Activated CD8-positive, alpha-beta memory T cell treated with anti-CD3 and anti-CD28 coated beads, Interleukin-2, amount 10 ng/mL, durations not matched to agents 7 days and 5 days (primary cell): Measurements from ENCODE around the gene FNBP1L. TPM values are rescaled to one million over a fixed set of nuclear protein-coding genes. Genes with fewer than 3 reads are reported as not detected.

ENCODE experiments used
- ATAC-seq: fragments of 150-1000 bp; cut with Tn5 transposase; one replicate; pipeline ENCODE4 v1.10.0; 2021; ENCODE audit warnings: moderate library complexity
- CTCF ChIA-PET: fragments of 350-600 bp; sonication (Branson Sonifier 250); formaldehyde crosslinking; loops from one replicate; lab custom pipeline; 2021; ENCODE audit warnings: antibody characterized with exemption; lab: Charles Lee
- DNase-seq: peaks from one replicate; pipeline ENCODE4 v3.0.0-alpha.2; 2020
- H3K27ac Mint-ChIP-seq: one replicate; pipeline ENCODE4 v1.8.0; 2021; ENCODE audit warnings: mild to moderate bottlenecking, mixed read lengths
- H3K27me3 Mint-ChIP-seq: one replicate; pipeline ENCODE4 v1.8.0; 2021; ENCODE audit warnings: mixed read lengths
- H3K36me3 Mint-ChIP-seq: one replicate; pipeline ENCODE4 v1.8.0; 2021; ENCODE audit warnings: mild to moderate bottlenecking, mixed read lengths
- H3K4me1 Mint-ChIP-seq: one replicate; pipeline ENCODE4 v1.8.0; 2021; ENCODE audit warnings: mixed read lengths
- H3K4me3 Mint-ChIP-seq: one replicate; pipeline ENCODE4 v1.8.0; 2021; ENCODE audit warnings: mild to moderate bottlenecking, moderate library complexity, mixed read lengths
- H3K9me3 Mint-ChIP-seq: one replicate; pipeline ENCODE4 v1.8.0; 2022; ENCODE audit warnings: low read depth, mixed read lengths
- total RNA-seq, 2 experiments: library from RNA; stranded (reverse); gene quantifications; one replicate each; pipeline ENCODE4 v1.2.3, GENCODE V29; 2021

The FNBP1L gene
- total RNA-seq, 2 experiments from 2014 or later, result 0.12 to 0.42 TPM

DNA sequence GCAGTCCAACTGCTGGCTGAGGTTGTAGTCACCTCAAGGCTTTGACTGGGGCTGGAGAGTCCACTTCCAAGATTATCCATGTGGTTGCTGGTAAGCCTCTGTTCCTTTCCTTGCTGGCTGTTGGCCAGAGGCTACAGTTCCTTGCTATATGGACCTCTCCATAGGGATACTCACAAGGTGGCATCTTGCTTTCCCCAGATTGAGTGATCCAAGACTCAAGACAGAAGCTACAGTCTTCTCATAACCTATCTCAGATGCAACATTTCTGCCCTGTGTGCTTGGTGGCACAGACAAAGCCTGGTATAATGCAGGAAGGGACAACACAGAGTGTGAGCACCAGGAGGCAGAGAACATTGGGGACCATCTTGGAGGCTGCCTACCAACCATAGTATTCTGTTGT, 111.8 kb downstream of the FNBP1L start:
- no peak overlapping the region for H3K27ac Mint-ChIP-seq
- CTCF ChIA-PET, result no interaction called here
- no peaks in the 10 kb centered on the region for H3K36me3 Mint-ChIP-seq
- no peak for DNase-seq
- no peaks in the 10 kb centered on the region for H3K9me3 Mint-ChIP-seq
- peaks cover 12% of the 10 kb centered on the region for H3K27me3 Mint-ChIP-seq
- ATAC-seq, result no peak
- H3K4me3 Mint-ChIP-seq, result no peak overlapping the region
- peaks cover 7% of the 10 kb centered on the region for H3K4me1 Mint-ChIP-seq

DNA sequence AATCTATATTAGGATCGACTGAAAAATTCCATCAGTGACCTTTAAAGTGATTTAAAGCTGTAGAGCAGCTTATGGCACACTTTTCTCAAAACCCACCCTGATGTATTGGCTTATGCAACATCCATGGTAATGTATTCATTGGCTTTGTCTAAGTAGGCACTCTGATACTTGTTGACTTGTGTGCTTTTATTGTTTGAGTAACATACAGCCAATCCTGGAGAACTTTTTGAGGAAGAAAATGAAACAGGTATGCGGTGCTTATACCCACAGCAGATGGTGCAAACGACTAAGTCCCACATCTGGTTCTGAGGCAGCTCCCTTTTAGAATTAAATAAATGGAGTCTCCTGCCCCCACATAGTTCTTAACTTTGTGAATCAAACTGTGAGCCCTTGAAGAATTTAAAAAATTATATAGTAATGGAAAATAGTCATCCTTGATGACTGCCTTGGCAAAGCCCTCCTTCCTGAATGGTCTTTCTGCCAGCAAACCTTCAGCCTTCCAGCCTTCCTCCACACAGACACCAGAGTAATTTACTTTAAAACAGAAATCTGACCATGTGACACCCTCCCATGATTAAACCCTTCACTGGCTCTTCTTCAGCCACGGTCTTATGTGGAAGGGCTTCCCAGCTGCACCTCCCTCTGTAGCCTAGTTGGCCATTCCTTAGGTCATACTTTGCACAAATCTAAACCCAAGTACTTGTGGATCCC, 117.7 kb downstream of the FNBP1L start:
- H3K27me3 Mint-ChIP-seq, result no peaks in the 10 kb centered on the region
- CTCF ChIA-PET, result no interaction called here
- no peak for DNase-seq
- H3K9me3 Mint-ChIP-seq, result no peaks in the 10 kb centered on the region
- H3K36me3 Mint-ChIP-seq, result no peaks in the 10 kb centered on the region
- ATAC-seq, result no peak
- peaks cover 2% of the 10 kb centered on the region for H3K4me1 Mint-ChIP-seq
- no peak overlapping the region for H3K27ac Mint-ChIP-seq
- H3K4me3 Mint-ChIP-seq, result no peak overlapping the region

DNA sequence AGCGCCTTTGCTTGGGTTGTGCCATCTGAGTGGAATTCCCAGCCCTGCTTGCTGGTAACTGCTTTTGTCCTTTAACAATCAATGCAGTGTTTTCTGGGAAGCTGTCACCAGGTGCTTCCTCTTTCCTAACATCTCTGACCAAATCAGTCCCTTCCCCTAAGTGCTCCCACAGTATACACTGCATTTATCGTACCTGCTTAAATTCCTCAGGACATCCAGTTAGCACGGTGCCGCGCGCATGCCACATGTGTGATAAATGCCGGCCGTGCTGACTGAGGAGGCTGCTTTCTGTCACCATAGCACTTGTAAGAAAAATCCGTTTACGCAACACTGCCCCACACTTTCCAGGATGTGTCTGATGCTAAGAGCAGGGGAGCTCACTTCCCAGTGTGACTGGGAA, 118.3 kb downstream of the FNBP1L start:
- H3K4me1 Mint-ChIP-seq, result peaks cover 2% of the 10 kb centered on the region
- CTCF ChIA-PET, result no interaction called here
- no peaks in the 10 kb centered on the region for H3K27me3 Mint-ChIP-seq
- DNase-seq (no peak), ATAC-seq (no peak)
- no peaks in the 10 kb centered on the region for H3K9me3 Mint-ChIP-seq
- no peak overlapping the region for H3K4me3 Mint-ChIP-seq
- H3K36me3 Mint-ChIP-seq, result no peaks in the 10 kb centered on the region
- no peak overlapping the region for H3K27ac Mint-ChIP-seq

DNA sequence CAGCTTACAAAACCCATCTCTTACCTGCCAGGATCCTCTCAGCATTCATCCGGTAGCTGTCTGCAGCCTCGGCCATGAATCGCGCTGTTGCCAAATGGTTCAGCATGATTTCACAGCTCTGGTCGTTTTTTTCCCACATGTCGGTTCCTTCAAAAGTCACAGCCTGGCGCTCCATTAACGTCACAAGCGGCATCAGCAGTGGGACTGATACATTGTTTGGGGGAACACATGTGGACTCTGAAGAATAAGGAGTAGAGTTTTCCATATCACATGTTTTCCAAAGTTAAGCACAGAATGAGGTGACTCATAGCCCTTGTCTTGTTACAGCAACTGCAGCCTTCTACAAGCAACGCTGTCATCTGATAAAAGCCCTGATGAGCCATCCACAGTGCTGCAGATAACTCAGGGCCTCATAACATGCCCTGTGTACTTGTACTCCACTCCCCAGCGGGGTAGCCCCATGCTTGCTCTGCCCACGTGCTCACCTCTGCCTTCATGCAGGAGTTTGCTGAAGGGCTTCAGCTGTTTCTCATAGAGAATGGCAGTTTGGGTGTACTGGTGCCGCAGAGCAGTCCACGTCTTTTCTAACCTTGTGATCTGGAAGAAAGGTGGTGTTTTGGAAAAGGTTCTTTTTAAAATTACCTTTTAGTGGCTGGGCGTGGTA, 119.5 kb downstream of the FNBP1L start:
- DNase-seq (no peak), ATAC-seq (no peak)
- no peaks in the 10 kb centered on the region for H3K27me3 Mint-ChIP-seq
- no peaks in the 10 kb centered on the region for H3K36me3 Mint-ChIP-seq
- peaks cover 2% of the 10 kb centered on the region for H3K4me1 Mint-ChIP-seq
- CTCF ChIA-PET, result interaction anchor here (0.9 kb wide), 1 partner anchor 97 kb away, joined by 3 read pairs; no protein-coding TSS in a partner anchor
- no peak overlapping the region for H3K4me3 Mint-ChIP-seq
- H3K9me3 Mint-ChIP-seq, result no peaks in the 10 kb centered on the region
- H3K27ac Mint-ChIP-seq, result no peak overlapping the region

DNA sequence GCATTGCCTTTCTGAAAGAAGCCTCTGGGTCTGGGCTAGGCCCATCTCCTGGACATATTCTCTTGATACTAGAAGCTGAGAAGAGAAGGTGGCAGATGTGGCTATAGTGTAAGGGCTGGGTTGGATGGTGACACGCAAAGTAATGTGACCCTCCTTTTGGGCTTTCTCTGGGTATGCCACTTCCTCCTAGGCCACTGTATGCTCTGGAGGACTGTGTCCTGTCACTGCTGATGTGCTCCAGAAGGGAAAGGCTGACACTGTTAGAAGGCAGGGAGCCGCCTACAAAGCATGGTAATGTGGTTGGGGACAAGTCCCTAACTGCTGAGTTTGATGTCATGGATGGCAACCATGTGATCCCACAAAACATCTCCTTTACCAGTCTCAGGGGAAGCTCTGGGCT, 121.6 kb downstream of the FNBP1L start:
- no peak overlapping the region for H3K4me3 Mint-ChIP-seq
- ATAC-seq (no peak), DNase-seq (no peak)
- H3K9me3 Mint-ChIP-seq, result no peaks in the 10 kb centered on the region
- H3K4me1 Mint-ChIP-seq, result peaks cover under 1% of the 10 kb centered on the region
- H3K27ac Mint-ChIP-seq, result no peak overlapping the region
- CTCF ChIA-PET, result no interaction called here
- H3K36me3 Mint-ChIP-seq, result no peaks in the 10 kb centered on the region
- peaks cover 2% of the 10 kb centered on the region for H3K27me3 Mint-ChIP-seq

DNA sequence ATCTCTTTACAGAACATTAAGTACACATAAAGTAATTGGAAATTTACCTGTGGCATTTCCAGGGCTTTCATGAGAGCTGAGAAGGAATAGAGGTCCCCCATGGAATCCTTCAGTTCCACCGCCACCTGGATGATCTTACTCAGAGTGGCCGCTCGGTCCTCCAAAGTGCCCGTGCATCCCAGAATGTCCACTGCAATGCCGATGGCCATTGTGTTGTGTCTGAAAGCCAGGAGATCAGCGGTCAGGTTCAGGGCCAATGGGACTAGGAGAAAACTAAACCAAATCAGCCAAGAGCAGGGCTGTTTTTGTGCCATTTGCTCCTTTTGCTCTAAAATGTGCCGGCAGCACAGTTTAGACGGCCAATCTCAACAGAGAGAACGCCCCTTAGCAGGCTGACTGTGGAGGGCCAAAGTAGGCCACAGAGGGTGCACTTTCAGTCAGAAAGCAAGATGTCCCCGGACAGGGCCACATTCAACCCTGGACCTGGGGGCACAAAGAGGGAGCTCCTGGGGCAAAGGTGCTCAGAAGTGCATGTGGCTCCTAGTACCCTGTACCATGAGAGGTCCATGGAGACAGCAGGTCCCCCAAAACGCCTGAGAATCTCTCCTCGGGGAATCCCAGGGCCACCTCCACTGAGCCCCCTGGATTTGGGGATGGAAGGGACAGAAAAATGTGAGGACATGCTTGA, 123.8 kb downstream of the FNBP1L start:
- H3K4me1 Mint-ChIP-seq, result no peaks in the 10 kb centered on the region
- H3K9me3 Mint-ChIP-seq, result no peaks in the 10 kb centered on the region
- peaks cover 2% of the 10 kb centered on the region for H3K27me3 Mint-ChIP-seq
- CTCF ChIA-PET, result no interaction called here
- no peaks in the 10 kb centered on the region for H3K36me3 Mint-ChIP-seq
- no peak overlapping the region for H3K4me3 Mint-ChIP-seq
- no peak overlapping the region for H3K27ac Mint-ChIP-seq
- ATAC-seq, result no peak
- DNase-seq, result no peak

DNA sequence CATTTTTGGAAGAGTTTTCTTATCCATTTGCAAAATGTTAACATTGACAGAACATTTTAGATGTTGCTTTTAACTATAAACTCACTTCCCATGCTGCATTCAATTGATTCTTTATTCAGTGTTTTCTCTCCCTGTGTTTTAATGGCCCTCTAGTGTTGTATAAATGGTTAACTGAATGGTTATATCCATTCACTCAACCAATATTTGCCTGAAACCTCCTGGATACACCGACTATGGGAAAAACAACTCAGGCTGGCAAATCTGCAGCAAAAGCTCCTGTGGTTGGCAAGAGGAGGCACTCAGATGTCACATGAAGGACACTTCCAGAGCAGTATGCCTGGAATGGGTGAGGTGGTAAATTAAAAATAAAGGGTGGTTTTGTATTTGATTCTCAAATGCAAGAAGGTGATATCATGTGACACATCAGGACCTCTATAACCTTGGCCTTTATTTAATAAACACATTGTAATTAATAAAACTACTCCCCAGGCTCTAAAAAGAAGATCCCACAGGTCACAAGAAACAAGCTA, 126.1 kb downstream of the FNBP1L start:
- DNase-seq (no peak), ATAC-seq (no peak)
- Mint-ChIP-seq H3K27ac (no peak overlapping the region), H3K4me3 (no peak overlapping the region), H3K9me3 (no peaks in the 10 kb centered on the region), H3K4me1 (no peaks in the 10 kb centered on the region), H3K27me3 (peaks cover 2% of the 10 kb centered on the region), H3K36me3 (no peaks in the 10 kb centered on the region)
- CTCF ChIA-PET, result no interaction called here

DNA sequence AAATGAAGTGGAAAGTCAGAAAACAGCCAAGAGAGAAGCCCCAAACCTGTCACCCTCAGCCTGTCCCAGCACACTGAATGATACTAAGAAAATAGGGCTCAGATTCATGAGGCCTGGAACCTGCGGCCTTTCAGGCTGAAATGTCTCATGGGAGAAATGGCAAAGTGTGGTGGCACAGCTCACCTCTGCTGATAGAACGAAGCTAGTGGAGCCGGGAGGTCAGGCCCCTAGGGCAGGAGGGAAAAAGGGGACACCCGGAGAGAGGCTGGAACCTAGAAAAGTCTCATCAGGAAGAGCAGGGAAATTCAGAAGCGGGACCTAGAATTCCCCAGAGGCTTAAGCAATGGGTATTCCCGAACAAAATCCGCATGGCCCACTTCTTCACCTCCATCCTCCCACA, 126.6 kb downstream of the FNBP1L start:
- Mint-ChIP-seq H3K27me3 (peaks cover 2% of the 10 kb centered on the region), H3K27ac (no peak overlapping the region), H3K9me3 (no peaks in the 10 kb centered on the region), H3K4me3 (no peak overlapping the region), H3K36me3 (no peaks in the 10 kb centered on the region), H3K4me1 (no peaks in the 10 kb centered on the region)
- DNase-seq (no peak), ATAC-seq (no peak)
- CTCF ChIA-PET, result no interaction called here

DNA sequence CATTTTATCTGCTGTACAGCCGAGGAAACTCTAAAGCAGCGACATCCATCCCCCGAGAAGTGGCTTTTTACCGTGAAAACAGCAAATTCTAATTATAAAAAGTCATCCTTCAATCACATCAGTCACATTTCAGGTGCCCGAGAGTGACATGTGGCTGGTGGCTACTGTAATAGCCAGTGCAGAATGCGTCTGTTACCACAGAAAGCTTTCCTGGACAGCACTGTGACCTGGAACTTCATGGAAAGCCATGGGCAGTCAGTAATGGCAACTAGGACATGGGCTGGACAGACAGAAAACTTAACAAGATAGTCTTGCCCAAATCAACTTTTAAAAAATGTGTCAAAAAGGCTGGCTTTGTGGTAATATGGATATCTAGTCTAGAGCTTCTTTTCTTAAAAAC, 127.1 kb downstream of the FNBP1L start:
- peaks cover 2% of the 10 kb centered on the region for H3K27me3 Mint-ChIP-seq
- H3K4me1 Mint-ChIP-seq, result no peaks in the 10 kb centered on the region
- H3K4me3 Mint-ChIP-seq, result no peak overlapping the region
- H3K36me3 Mint-ChIP-seq, result no peaks in the 10 kb centered on the region
- H3K9me3 Mint-ChIP-seq, result no peaks in the 10 kb centered on the region
- CTCF ChIA-PET, result no interaction called here
- no peak for DNase-seq
- no peak overlapping the region for H3K27ac Mint-ChIP-seq
- no peak for ATAC-seq

DNA sequence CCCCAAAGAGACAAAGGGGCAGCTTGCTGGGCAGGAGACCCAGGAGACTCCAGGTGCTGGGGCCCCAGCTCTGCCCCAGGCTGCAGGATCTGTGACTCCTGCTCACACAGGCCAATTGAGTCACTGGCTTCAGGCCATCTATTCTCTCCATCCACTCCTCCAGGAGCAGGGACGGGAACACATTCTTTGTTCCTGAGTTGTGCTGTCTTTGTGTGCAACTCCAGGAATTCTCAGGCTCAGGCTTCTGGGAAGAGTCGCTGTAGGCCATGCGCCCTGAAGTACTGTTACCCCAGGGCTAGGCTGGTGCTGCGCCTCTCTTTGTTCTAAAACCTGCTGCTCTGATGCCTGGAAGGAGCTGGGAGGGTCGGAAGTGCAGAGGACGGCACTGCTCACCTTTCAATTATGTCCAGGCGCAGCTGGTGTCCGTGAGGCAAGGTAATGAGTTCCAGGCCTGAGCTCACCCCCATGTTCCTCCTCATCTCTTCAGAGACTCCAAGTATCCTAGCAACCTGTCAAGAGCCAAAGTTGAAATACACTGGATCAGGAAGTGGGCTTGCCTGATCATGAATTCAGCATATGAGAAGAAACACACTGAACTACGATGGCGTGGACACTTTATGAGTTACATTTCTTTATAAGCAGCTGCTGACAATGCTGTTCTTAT, 127.8 kb downstream of the FNBP1L start:
- no peak overlapping the region for H3K27ac Mint-ChIP-seq
- no peak for ATAC-seq

DNA sequence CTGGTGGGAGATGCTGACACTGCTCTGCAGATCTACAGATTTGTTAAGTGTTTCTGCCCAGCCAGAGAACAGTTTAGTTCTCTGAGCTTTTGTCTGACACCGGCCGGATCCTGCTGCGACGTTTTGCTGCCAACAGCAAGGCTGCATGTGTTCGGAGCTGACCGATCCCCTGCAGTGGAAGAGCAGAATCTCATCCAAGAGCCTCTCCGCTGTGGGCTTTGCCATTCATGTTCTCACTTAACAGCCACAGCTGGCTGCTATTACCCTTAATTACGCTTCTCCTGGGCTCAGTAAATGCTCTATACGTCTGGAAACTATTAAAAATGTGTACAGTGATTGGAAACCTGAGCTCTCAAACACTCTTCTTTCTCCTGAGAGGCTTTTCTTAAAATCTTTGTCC, 128.4 kb downstream of the FNBP1L start:
- Mint-ChIP-seq H3K9me3 (no peaks in the 10 kb centered on the region), H3K4me3 (no peak overlapping the region), H3K27me3 (peaks cover 2% of the 10 kb centered on the region), H3K36me3 (no peaks in the 10 kb centered on the region), H3K27ac (no peak overlapping the region), H3K4me1 (no peaks in the 10 kb centered on the region)
- DNase-seq (no peak), ATAC-seq (no peak)
- CTCF ChIA-PET, result interaction anchor here (0.9 kb wide), 1 partner anchor 270 kb away, joined by 3 read pairs; no protein-coding TSS in a partner anchor

More for the DNA sequence above, 127.8 kb downstream of the FNBP1L start:
- CTCF ChIA-PET, result interaction anchor here (0.9 kb wide), 1 partner anchor 270 kb away, joined by 3 read pairs; no protein-coding TSS in a partner anchor
- Mint-ChIP-seq H3K4me1 (no peaks in the 10 kb centered on the region), H3K27me3 (peaks cover 2% of the 10 kb centered on the region), H3K9me3 (no peaks in the 10 kb centered on the region), H3K36me3 (no peaks in the 10 kb centered on the region), H3K4me3 (no peak overlapping the region)
- DNase-seq, result no peak

DNA sequence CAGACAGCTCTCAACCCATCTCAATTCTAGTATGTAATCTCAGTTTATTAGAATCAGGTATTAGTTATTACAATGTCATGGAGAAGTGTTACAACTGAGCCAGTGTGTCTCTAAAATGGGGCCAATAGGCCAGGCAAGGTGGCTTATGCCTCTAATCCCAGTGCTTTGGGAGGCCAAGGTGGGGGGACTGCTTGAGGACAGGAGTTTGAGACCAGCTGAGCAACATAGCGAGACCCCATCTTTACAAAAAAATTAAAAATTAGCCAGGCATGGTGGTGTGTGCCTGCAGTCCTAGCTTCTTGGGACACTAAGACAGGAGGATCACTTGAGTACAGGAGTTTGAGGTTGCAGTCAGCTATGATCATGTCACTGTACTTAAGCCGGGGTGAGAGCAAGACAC, 128.8 kb downstream of the FNBP1L start:
- no peak overlapping the region for H3K4me3 Mint-ChIP-seq

More for the DNA sequence above, 128.8 kb downstream of the FNBP1L start:
- H3K27me3 Mint-ChIP-seq, result peaks cover 2% of the 10 kb centered on the region
- ATAC-seq (no peak), DNase-seq (no peak)
- no peaks in the 10 kb centered on the region for H3K4me1 Mint-ChIP-seq
- CTCF ChIA-PET, result interaction anchor here (0.9 kb wide), 1 partner anchor 269 kb away, joined by 3 read pairs; no protein-coding TSS in a partner anchor
- no peaks in the 10 kb centered on the region for H3K36me3 Mint-ChIP-seq
- no peaks in the 10 kb centered on the region for H3K9me3 Mint-ChIP-seq
- no peak overlapping the region for H3K27ac Mint-ChIP-seq
